ENCODE measurements around the gene SLC10A7.

GRCh38 chr4:146329050-146329716 lies 192.6 kb downstream of the SLC10A7 start:
- TF ChIP-seq RXRA (IDR thresholded peaks at IDR 0.05; ENCODE audit: insufficient read depth, low read depth, low read length) (no peak), FOSL1 (IDR thresholded peaks at IDR 0.05; ENCODE audit: insufficient read depth, low read depth, low read length) (no peak)
